SU-DHL-6 (cell line): Measurements from ENCODE around the gene CNTN1.

Experiments used
- H2AFZ ChIP-seq: fragments of 200-600 bp; sonication (generic); 2 replicates; pipeline ENCODE4 v1.6.1; 2014; ENCODE audit warnings: low read depth, mild to moderate bottlenecking, moderate library complexity, mixed read lengths, antibody characterized with exemption, low read length; ENCODE audit not compliant: severe bottlenecking
- H3F3A ChIP-seq: fragments of 200-600 bp; shearing (Covaris generic); 2 replicates; pipeline ENCODE4 v1.6.0; 2016; ENCODE audit warnings: antibody characterized with exemption, mild to moderate bottlenecking; ENCODE audit not compliant: insufficient read depth
- H3K27ac ChIP-seq: fragments of 200-600 bp; sonication (generic); 2 replicates; pipeline ENCODE4 v1.5.1; 2016; ENCODE audit warnings: low read depth, mild to moderate bottlenecking, low read length, moderate library complexity, mixed read lengths
- H3K27me3 ChIP-seq: fragments of 200-600 bp; sonication (generic), shearing (Covaris generic); 2 replicates; pipeline ENCODE4 v1.6.0; 2014; ENCODE audit warnings: mild to moderate bottlenecking, low read length
- H3K36me3 ChIP-seq: fragments of 200-600 bp; sonication (generic); 2 replicates; pipeline ENCODE4 v1.6.1; 2014; ENCODE audit warnings: mild to moderate bottlenecking, low read length, mixed read lengths
- H3K4me2 ChIP-seq: fragments of 300-600, 200-600 bp; shearing (Covaris generic), sonication (generic); 2 replicates; pipeline ENCODE4 v1.6.0; 2014; ENCODE audit warnings: low read length, low read depth, mild to moderate bottlenecking; ENCODE audit not compliant: poor library complexity, severe bottlenecking
- H3K4me3 ChIP-seq: fragments of 200-600 bp; sonication (generic); 2 replicates; pipeline ENCODE4 v1.5.1; 2014; ENCODE audit warnings: antibody characterized with exemption, low read length, mild to moderate bottlenecking, mixed read lengths; ENCODE audit not compliant: insufficient read depth, poor library complexity, severe bottlenecking
- H3K79me2 ChIP-seq: fragments of 200-600 bp; sonication (generic); 2 replicates; pipeline ENCODE4 v1.6.1; 2014; ENCODE audit warnings: mild to moderate bottlenecking, low read length, moderate library complexity; ENCODE audit not compliant: insufficient read depth
- H3K9ac ChIP-seq: fragments of 200-600 bp; sonication (generic); 2 replicates; pipeline ENCODE4 v1.7.0; 2014; ENCODE audit warnings: mild to moderate bottlenecking, low read length
- H3K9me2 ChIP-seq: fragments of 200-600 bp; sonication (generic); replicated peaks from 2 replicates; pipeline ENCODE4 v1.6.1; 2014; ENCODE audit warnings: low read length; ENCODE audit not compliant: insufficient read depth
- H3K9me3 ChIP-seq: fragments of 200-600 bp; sonication (generic); 2 replicates; pipeline ENCODE4 v1.6.1; 2014; ENCODE audit warnings: low read length, mixed read lengths; ENCODE audit not compliant: insufficient read depth
- H4K20me1 ChIP-seq: fragments of 200-600 bp; sonication (generic); 2 replicates; pipeline ENCODE4 v1.6.1; 2014; ENCODE audit warnings: low read depth, mild to moderate bottlenecking, antibody characterized with exemption, low read length, moderate library complexity, mixed read lengths
- CTCF ChIP-seq: fragments of 200-600 bp; sonication (generic); IDR thresholded peaks from one replicate; pipeline ENCODE4 v1.5.1; 2017; ENCODE audit warnings: antibody characterized with exemption, mild to moderate bottlenecking, low read length, moderate library complexity; ENCODE audit not compliant: insufficient read depth, poor library complexity, severe bottlenecking
- EZH2phosphoT487 ChIP-seq: fragments of 200-600 bp; sonication (generic), shearing (Covaris generic); conservative IDR thresholded peaks from 2 replicates; pipeline ENCODE4 v1.6.1; 2018; ENCODE audit warnings: mild to moderate bottlenecking, antibody characterized with exemption, low read length, moderate library complexity, mixed read lengths

The CNTN1 gene

GRCh38 chr12:40827683-40828592 lies 135.7 kb downstream of the CNTN1 start:
- no peak overlapping the region for H3K4me3 ChIP-seq
- H3K9me2 ChIP-seq = no peaks in the 10 kb centered on the region
- no peaks in the 10 kb centered on the region for H3F3A ChIP-seq
- H3K9ac ChIP-seq = no peak overlapping the region
- H3K4me2 ChIP-seq = no peak overlapping the region
- no peaks in the 10 kb centered on the region for H3K79me2 ChIP-seq
- no peak overlapping the region for H2AFZ ChIP-seq
- H3K27ac ChIP-seq = no peak overlapping the region
- no peak for TF ChIP-seq EZH2phosphoT487
- no peak for TF ChIP-seq CTCF
- no peaks in the 10 kb centered on the region for H3K27me3 ChIP-seq
- no peaks in the 10 kb centered on the region for H3K36me3 ChIP-seq
- H3K9me3 ChIP-seq = no peaks in the 10 kb centered on the region
- no peaks in the 10 kb centered on the region for H4K20me1 ChIP-seq

GRCh38 chr12:40828593-40828990 lies 136.4 kb downstream of the CNTN1 start:
- H4K20me1 ChIP-seq = no peaks in the 10 kb centered on the region
- H2AFZ ChIP-seq = no peak overlapping the region
- no peaks in the 10 kb centered on the region for H3K79me2 ChIP-seq
- no peak overlapping the region for H3K4me3 ChIP-seq
- no peak overlapping the region for H3K27ac ChIP-seq
- H3K9ac ChIP-seq = no peak overlapping the region
- H3K27me3 ChIP-seq = no peaks in the 10 kb centered on the region
- no peaks in the 10 kb centered on the region for H3F3A ChIP-seq
- no peaks in the 10 kb centered on the region for H3K9me3 ChIP-seq
- no peaks in the 10 kb centered on the region for H3K36me3 ChIP-seq
- no peak for TF ChIP-seq CTCF
- no peak for TF ChIP-seq EZH2phosphoT487
- no peaks in the 10 kb centered on the region for H3K9me2 ChIP-seq
- no peak overlapping the region for H3K4me2 ChIP-seq

- TF ChIP-seq EZH2phosphoT487 = no peak
- TF ChIP-seq CTCF = no peak
- Histone ChIP-seq H3K4me2 (no peak overlapping the region), H3K27ac (no peak overlapping the region)
These were observed 137.5 kb downstream of the CNTN1 start for GRCh38 chr12:40829738-40830144.

More at GRCh38 chr12:40829738-40830144, 137.5 kb downstream of the CNTN1 start:
- Histone ChIP-seq H3K36me3 (no peaks in the 10 kb centered on the region), H4K20me1 (no peaks in the 10 kb centered on the region), H3F3A (no peaks in the 10 kb centered on the region), H2AFZ (no peak overlapping the region), H3K4me3 (no peak overlapping the region), H3K79me2 (no peaks in the 10 kb centered on the region), H3K9me3 (no peaks in the 10 kb centered on the region), H3K9ac (no peak overlapping the region), H3K9me2 (no peaks in the 10 kb centered on the region), H3K27me3 (no peaks in the 10 kb centered on the region)
